RWPE1 (cell line): ENCODE measurements around the gene PSENEN.

ENCODE experiments used
- CTCF ChIA-PET: fragments of 350-600 bp; sonication (Branson Sonifier 250); formaldehyde crosslinking; extraction: SDS; loops from one replicate; lab custom pipeline; 2021; lab: Yijun Ruan, JAX
- POLR2A ChIA-PET: fragments of 400-600 bp; formaldehyde crosslinking; extraction: SDS; loops from one replicate; lab custom pipeline; 2020; ENCODE audit warnings: antibody characterized with exemption; ENCODE audit not compliant: low non-redundant PET; lab: Yijun Ruan, JAX
- DNase-seq: peaks from one replicate; pipeline ENCODE4 v3.0.0; 2012; ENCODE audit warnings: low spot score
- H3K27ac ChIP-seq: fragments of 450-650 bp; 2 replicates; pipeline ENCODE4 v1.5.1; 2017
- CTCF ChIP-seq: fragments of 450-650 bp; conservative IDR thresholded peaks from 2 replicates; pipeline ENCODE4 v1.5.1; 2017; ENCODE audit warnings: low read depth, mild to moderate bottlenecking

Gene PSENEN

GRCh38 chr19:35783469-35784434, 38.3 kb downstream of the PSENEN start:
- CTCF ChIA-PET, result no interaction called here
- POLR2A ChIA-PET, result no interaction called here
- DNase-seq, result no peak
- H3K27ac ChIP-seq, result no peak overlapping the region
- no peak for TF ChIP-seq CTCF

- DNase-seq, result no peak
- no peak overlapping the region for H3K27ac ChIP-seq
- CTCF ChIA-PET, result no interaction called here
- no peak for TF ChIP-seq CTCF
- POLR2A ChIA-PET, result no interaction called here
Measured at GRCh38 chr19:35784503-35785338, 39.3 kb downstream of the PSENEN start.

GRCh38 chr19:35785339-35785627, 39.8 kb downstream of the PSENEN start:
- no peak for TF ChIP-seq CTCF
- CTCF ChIA-PET, result no interaction called here
- no peak overlapping the region for H3K27ac ChIP-seq
- POLR2A ChIA-PET, result no interaction called here
- no peak for DNase-seq

- ChIA-PET CTCF (no interaction called here), POLR2A (no interaction called here)
- no peak overlapping the region; the same call in 1 of the 2 replicates for H3K27ac ChIP-seq
- DNase-seq, result no peak
- TF ChIP-seq CTCF, result no peak
Measured at GRCh38 chr19:35786299-35787160, 41.1 kb downstream of the PSENEN start.

- DNase-seq, result no peak
- H3K27ac ChIP-seq, result no peak overlapping the region
- POLR2A ChIA-PET, result no interaction called here
- CTCF ChIA-PET, result no interaction called here
- no peak for TF ChIP-seq CTCF
Measured at GRCh38 chr19:35787227-35787799, 41.9 kb downstream of the PSENEN start.
